H1 (cell line): ENCODE data around the gene SLC35B2. TPM values are rescaled to one million over a fixed set of nuclear protein-coding genes. Genes with fewer than 3 reads are reported as not detected.

ENCODE experiments used
- CTCF ChIA-PET: fragments of 300-600 bp; sonication (Branson Sonifier 250); formaldehyde crosslinking; loops from one replicate; lab custom pipeline; 2021; ENCODE audit not compliant: partially characterized antibody; lab: Charles Lee
- POLR2A ChIA-PET: fragments of 300-600 bp; sonication (Branson Sonifier 250); formaldehyde crosslinking; loops from one replicate; lab custom pipeline; 2021; ENCODE audit warnings: inconsistent platforms; ENCODE audit not compliant: partially characterized antibody; lab: Charles Lee
- DNase-seq, 2 experiments: peaks; one replicate each; pipeline versions ENCODE4 v3.0.0 to v3.0.0-alpha.2; 2010 to 2022; ENCODE audit warnings: low spot score in 2 of 2, low read depth in 1 of 2, mixed read lengths in 1 of 2
- FAIRE-seq: peaks from 2 replicates; lab custom pipeline; 2011; peaks lifted over from hg19 to GRCh38; lab: Jason Lieb, UNC
- H2AFZ ChIP-seq: 2 replicates; pipeline ENCODE4 v1.8.1; 2012; ENCODE audit warnings: low read length, inconsistent platforms
- H2AK5ac ChIP-seq: 2 replicates; pipeline ENCODE4 v1.6.1; 2013; ENCODE audit warnings: low read depth, low read length
- H2BK120ac ChIP-seq: replicated peaks from 2 replicates; pipeline ENCODE3; 2013; ENCODE audit warnings: low read depth, low read length, inconsistent platforms
- H2BK12ac ChIP-seq: 2 replicates; pipeline ENCODE4 v1.6.1; 2013; ENCODE audit warnings: low read depth, low read length
- H2BK15ac ChIP-seq: 2 replicates; pipeline ENCODE4 v1.6.1; 2013; ENCODE audit warnings: low read length
- H2BK20ac ChIP-seq: 2 replicates; pipeline ENCODE4 v1.6.1; 2013; ENCODE audit warnings: low read length
- H2BK5ac ChIP-seq: 2 replicates; pipeline ENCODE4 v1.6.1; 2013; ENCODE audit warnings: low read depth, low read length
- H3K14ac ChIP-seq: 2 replicates; pipeline ENCODE4 v1.6.1; 2013; ENCODE audit warnings: inconsistent platforms; ENCODE audit not compliant: insufficient read length
- H3K18ac ChIP-seq: 2 replicates; pipeline ENCODE4 v1.6.1; 2013; ENCODE audit warnings: low read length; ENCODE audit errors: extremely low read depth
- H3K23ac ChIP-seq: 2 replicates; pipeline ENCODE4 v1.6.1; 2013; ENCODE audit warnings: inconsistent platforms; ENCODE audit not compliant: insufficient read length
- H3K23me2 ChIP-seq: 2 replicates; pipeline ENCODE4 v1.6.1; 2013; ENCODE audit warnings: low read depth, low read length
- H3K27ac ChIP-seq: 2 replicates; pipeline ENCODE4 v1.6.1; 2011; ENCODE audit warnings: low read depth, low read length, inconsistent platforms
- H3K27me3 ChIP-seq, 4 experiments: replicated peaks in 1 of 4; 1 replicate in 1 of 4; 2 replicates in 3 of 4; pipeline versions ENCODE4 v1.6.1 to v1.8.1; 2011 to 2013; ENCODE audit warnings: low read length in 3 of 4, mild to moderate bottlenecking in 3 of 4, inconsistent platforms in 2 of 4, mixed read lengths in 2 of 4, moderate library complexity in 1 of 4; ENCODE audit not compliant: control insufficient read depth in 3 of 4, insufficient read depth in 3 of 4; ENCODE audit errors: extremely low read depth in 1 of 4
- H3K36me3 ChIP-seq, 4 experiments: 2 replicates each; pipeline versions ENCODE4 v1.6.1 to v1.8.1; 2011 to 2013; ENCODE audit warnings: mild to moderate bottlenecking in 4 of 4, low read length in 3 of 4, moderate library complexity in 2 of 4, control low read depth in 1 of 4, inconsistent platforms in 1 of 4; ENCODE audit not compliant: insufficient read depth in 4 of 4, control insufficient read depth in 2 of 4
- H3K4ac ChIP-seq: replicated peaks from 2 replicates; pipeline ENCODE3; 2013; ENCODE audit warnings: low read length, low read depth, mixed read lengths, inconsistent platforms; ENCODE audit not compliant: insufficient read length
- H3K4me1 ChIP-seq, 4 experiments: replicated peaks in 1 of 4; 1 replicate in 1 of 4; 2 replicates in 3 of 4; pipeline versions ENCODE4 v1.6.1 to v1.8.1; 2011 to 2013; ENCODE audit warnings: low read length in 3 of 4, inconsistent platforms in 2 of 4, mixed read lengths in 1 of 4; ENCODE audit not compliant: insufficient read depth in 4 of 4, control insufficient read depth in 3 of 4
- H3K4me2 ChIP-seq, 2 experiments: 2 replicates each; pipeline versions ENCODE4 v1.6.1 to v1.8.1; 2011 to 2013; ENCODE audit warnings: low read depth in 2 of 2, low read length in 2 of 2, control low read depth in 1 of 2, inconsistent platforms in 1 of 2, mild to moderate bottlenecking in 1 of 2; ENCODE audit not compliant: insufficient read depth in 1 of 2
- H3K4me3 ChIP-seq, 4 experiments: fragments of 200-600, 300-600 bp in 1 of 4; sonication (generic), shearing (Covaris generic), sonication (Bioruptor Twin) in 1 of 4; 2 replicates each; pipeline versions ENCODE4 v1.5.1 to v1.8.1; 2011 to 2016; ENCODE audit warnings: low read length in 4 of 4, low read depth in 3 of 4, control low read depth in 2 of 4, inconsistent platforms in 2 of 4, mild to moderate bottlenecking in 2 of 4, mixed read lengths in 1 of 4, moderate library complexity in 1 of 4; ENCODE audit not compliant: insufficient read depth in 2 of 4; ENCODE audit errors: extremely low read depth in 1 of 4
- H3K56ac ChIP-seq: replicated peaks from 2 replicates; pipeline ENCODE3; 2013; ENCODE audit warnings: low read depth, mild to moderate bottlenecking, mixed read lengths, low read length, inconsistent platforms; ENCODE audit not compliant: insufficient read length
- H3K79me1 ChIP-seq: 2 replicates; pipeline ENCODE4 v1.6.1; 2013; ENCODE audit warnings: low read depth, low read length, control low read depth
- H3K79me2 ChIP-seq, 2 experiments: 2 replicates each; pipeline versions ENCODE4 v1.6.1 to v1.8.1; 2012 to 2013; ENCODE audit warnings: low read length in 2 of 2, mild to moderate bottlenecking in 2 of 2, inconsistent platforms in 1 of 2; ENCODE audit not compliant: insufficient read depth in 2 of 2, control insufficient read depth in 1 of 2
- H3K9ac ChIP-seq, 4 experiments: replicated peaks in 1 of 4; 1 replicate in 1 of 4; 2 replicates in 3 of 4; pipeline versions ENCODE4 v1.6.1 to v1.8.1; 2011 to 2013; ENCODE audit warnings: low read depth in 3 of 4, low read length in 3 of 4, control low read depth in 2 of 4, mild to moderate bottlenecking in 2 of 4, moderate library complexity in 2 of 4, inconsistent platforms in 1 of 4; ENCODE audit errors: extremely low read depth in 1 of 4
- H3K9me3 ChIP-seq, 2 experiments: 2 replicates each; pipeline versions ENCODE4 v1.6.1 to v1.8.1; 2012 to 2013; ENCODE audit warnings: mild to moderate bottlenecking in 2 of 2, moderate library complexity in 2 of 2, control low read depth in 1 of 2, inconsistent platforms in 1 of 2, low read depth in 1 of 2, low read length in 1 of 2, mixed read lengths in 1 of 2; ENCODE audit not compliant: insufficient read depth in 2 of 2
- H4K20me1 ChIP-seq, 2 experiments: replicated peaks in 1 of 2; 2 replicates each; pipeline versions ENCODE3 to v1.8.1; 2011 to 2013; ENCODE audit warnings: inconsistent platforms in 2 of 2, low read length in 2 of 2, mild to moderate bottlenecking in 1 of 2; ENCODE audit not compliant: insufficient read depth in 2 of 2, control insufficient read depth in 1 of 2
- H4K5ac ChIP-seq: 2 replicates; pipeline ENCODE4 v1.6.1; 2013; ENCODE audit warnings: low read length, low read depth, mixed read lengths, inconsistent platforms; ENCODE audit not compliant: insufficient read length
- H4K8ac ChIP-seq: 2 replicates; pipeline ENCODE4 v1.8.0; 2013; ENCODE audit warnings: mild to moderate bottlenecking, moderate library complexity, low read length, inconsistent platforms; ENCODE audit not compliant: insufficient read depth; ENCODE audit errors: extremely low read depth
- H4K91ac ChIP-seq: replicated peaks from 2 replicates; pipeline ENCODE3; 2013; ENCODE audit warnings: low read length, mixed read lengths, inconsistent platforms; ENCODE audit not compliant: insufficient read length
- ASH2L ChIP-seq: fragments of 200-600, 300-600 bp; sonication (generic); IDR thresholded peaks from one replicate; pipeline ENCODE4 v1.7.1; 2017; ENCODE audit warnings: low read length
- CREB1 ChIP-seq: IDR thresholded peaks from 2 replicates; pipeline ENCODE4 v1.6.1; 2012; ENCODE audit warnings: inconsistent platforms
- EP300 ChIP-seq, 2 experiments: IDR thresholded peaks; 1 replicate in 1 of 2; 2 replicates in 1 of 2; pipeline ENCODE4 v1.6.1; 2011 to 2012; ENCODE audit warnings: low read depth in 2 of 2, low read length in 2 of 2, mild to moderate bottlenecking in 2 of 2, borderline replicate concordance in 1 of 2, inconsistent platforms in 1 of 2, moderate library complexity in 1 of 2
- JUND ChIP-seq: IDR thresholded peaks from 2 replicates; pipeline ENCODE4 v1.6.1; 2011; ENCODE audit warnings: mild to moderate bottlenecking, improper control_type of control experiment, low read length
- KDM4A ChIP-seq: IDR thresholded peaks from one replicate; pipeline ENCODE4 v1.7.1; 2012; ENCODE audit warnings: low read depth, mild to moderate bottlenecking, moderate library complexity, low read length, inconsistent platforms; ENCODE audit not compliant: severe bottlenecking
- KDM5A ChIP-seq: fragments of 200-600 bp; IDR thresholded peaks from 2 replicates; pipeline ENCODE4 v1.7.1; 2012; ENCODE audit warnings: mild to moderate bottlenecking, low read length, inconsistent platforms, mixed read lengths
- RXRA ChIP-seq: IDR thresholded peaks from 2 replicates; pipeline ENCODE4 v1.6.1; 2011; ENCODE audit warnings: low read depth, mild to moderate bottlenecking, low read length, moderate library complexity; ENCODE audit not compliant: insufficient read depth
- SIN3A ChIP-seq, 2 experiments: IDR thresholded peaks in 1 of 2; conservative IDR thresholded peaks in 1 of 2; 2 replicates each; pipeline ENCODE4 v1.6.1; 2011 to 2012; ENCODE audit warnings: low read length in 2 of 2, improper control_type of control experiment in 1 of 2, low read depth in 1 of 2, mild to moderate bottlenecking in 1 of 2
- SIRT6 ChIP-seq: IDR thresholded peaks from one replicate; pipeline ENCODE4 v1.7.1; 2012; ENCODE audit warnings: low read length, inconsistent platforms
- SIX5 ChIP-seq: IDR thresholded peaks from 2 replicates; pipeline ENCODE4 v1.6.1; 2011; ENCODE audit warnings: mild to moderate bottlenecking, low read depth, low read length
- TAF1 ChIP-seq: IDR thresholded peaks from 2 replicates; pipeline ENCODE4 v1.6.1; 2011; ENCODE audit warnings: mild to moderate bottlenecking, low read depth, low read length
- TCF12 ChIP-seq: IDR thresholded peaks from 2 replicates; pipeline ENCODE4 v1.6.1; 2011; ENCODE audit warnings: low read depth, mild to moderate bottlenecking, low read length
- TEAD4 ChIP-seq: IDR thresholded peaks from 2 replicates; pipeline ENCODE4 v1.6.1; 2012; ENCODE audit warnings: low read depth, low read length, inconsistent platforms, mixed read lengths
- WGBS, 2 experiments: shearing (Covaris generic) in 1 of 2; methylation state at CpG; one replicate each; pipeline versions ENCODE4 v1.1.6 to v1.1.7; 2013 to 2015; ENCODE audit warnings: low lambda C conversion rate in 2 of 2, mixed read lengths in 2 of 2, inconsistent platforms in 1 of 2, low coverage in 1 of 2, missing lambda C conversion rate in 1 of 2; ENCODE audit not compliant: insufficient replicate concordance in 2 of 2, insufficient coverage in 1 of 2, insufficient read length in 1 of 2; ENCODE audit errors: extremely low coverage in 1 of 2, missing lambda C conversion rate in 1 of 2; 5-methylcytosine and 5-hydroxymethylcytosine counted together
- polyA plus RNA-seq, 7 experiments: library from polyadenylated mRNA; depleted of rRNA in 3 of 7; stranded (reverse) in 5 of 7; unstranded in 2 of 7; fragments of >200 nt in 5 of 7; fragments of 200-250 nt in 2 of 7; gene quantifications; 1 replicate in 5 of 7; 2 replicates in 1 of 7; 4 replicates in 1 of 7; pipeline versions ENCODE4 v1.2.1 to v1.2.3, GENCODE V29; 2011 to 2013; ENCODE audit warnings: missing spikeins in 2 of 7, mixed read lengths in 2 of 7
- total RNA-seq: library from RNA; stranded (reverse); fragmentation: NEBNext Ultra II Directional; extraction: Animal tissue kit (Norgen Biotek cat#: 25700); gene quantifications from 2 replicates; pipeline ENCODE4 v1.2.1, GENCODE V29; 2021
- TF ChIP-seq, protein P1 (sequence below): IDR thresholded peaks from 2 replicates; pipeline ENCODE4 v1.6.1; 2012; ENCODE audit warnings: inconsistent platforms

SLC35B2 gene
- total and polyA plus RNA-seq, 2 of the 8 experiments (the other 6 are each of a cell fraction or from before 2014, with no cell fraction given), result 29.5 to 65.0 TPM

DNA sequence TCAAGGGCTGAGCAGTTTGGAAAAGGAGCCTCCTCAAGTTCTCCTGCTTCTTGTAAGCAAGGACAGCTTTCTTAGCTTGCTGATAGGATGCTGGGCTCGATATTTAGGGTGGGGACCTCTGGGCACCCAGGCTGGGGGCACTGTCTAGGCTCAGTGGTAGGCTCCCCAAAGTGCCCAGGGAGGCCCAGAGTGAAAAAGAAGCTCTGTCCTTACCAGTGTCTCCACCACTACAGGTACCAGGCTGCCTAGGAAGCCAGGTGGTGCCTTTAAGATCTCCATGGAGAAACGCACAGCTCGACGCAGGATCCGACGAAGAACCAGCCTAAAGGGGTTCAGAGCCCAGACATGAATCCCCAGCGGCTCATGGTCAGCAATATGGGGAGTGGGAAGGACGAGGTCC, 49.4 kb upstream of the SLC35B2 start:
- Histone ChIP-seq H2BK20ac (no peak overlapping the region), H4K5ac (no peak overlapping the region), H3K4me2 (no peak overlapping the region), H3K56ac (no peak overlapping the region), H3K79me1 (no peaks in the 10 kb centered on the region), H2BK5ac (no peak overlapping the region), H3K14ac (no peak overlapping the region), H4K20me1 (peaks cover 2 to 4% of the 10 kb centered on the region in 2 experiments), H2BK120ac (no peak overlapping the region), H3K23ac (no peak overlapping the region), H3K27ac (no peak overlapping the region), H2BK12ac (no peak overlapping the region), H3K27me3 (no peaks in the 10 kb centered on the region), H4K91ac (no peak overlapping the region), H3K18ac (no peak overlapping the region), H3K79me2 (peaks cover 0 to 4% of the 10 kb centered on the region in 2 experiments; a peak in 1 of 4 replicates), H3K9me3 (no peaks in the 10 kb centered on the region), H3K4me1 (peaks cover 0 to 4% (median 0%) of the 10 kb centered on the region in 4 experiments; a peak in 1 of 7 replicates), H2AFZ (no peak overlapping the region), H4K8ac (no peak overlapping the region), H2AK5ac (no peak overlapping the region), H3K36me3 (peaks cover 28 to 81% (median 72%) of the 10 kb centered on the region in 4 experiments), H3K4me3 (no peak overlapping the region), H2BK15ac (no peak overlapping the region), H3K9ac (no peak overlapping the region), H3K23me2 (no peaks in the 10 kb centered on the region), H3K4ac (no peak overlapping the region)
- ChIA-PET POLR2A (interaction anchor here (0.6 to 6.9 kb wide), 12 partner anchors 9 to 673 kb away, joined by 3 to 81 read pairs (median 7); partner anchors contain the start of genes HSP90AB1 and SLC35B2), CTCF (interaction anchor here (1.5 to 13.9 kb wide), 8 partner anchors 4 to 228 kb away, joined by 4 to 330 read pairs (median 88); partner anchors contain the start of genes AARS2, NFKBIE, SLC35B2 and TMEM151B)
- no peak for FAIRE-seq
- DNase-seq, result no peak
- 97% methylated on average over 8 of the region's 8 CpGs; no CpG with 5 or more reads in 1 of the 2 experiments for WGBS, 2 experiments
- TF ChIP-seq KDM4A (no peak), SIN3A (conservative IDR thresholded peaks at IDR 0.05 in 1 of 2, IDR thresholded peaks at IDR 0.05 in 1 of 2; ENCODE audit: low read depth in 1 of 2, low read length in 2 of 2) (no peak), CREB1 (no peak), SIX5 (no peak), RXRA (no peak), SIRT6 (no peak), TEAD4 (no peak), ASH2L (no peak), KDM5A (no peak), JUND (no peak), TAF1 (no peak), EP300 (IDR thresholded peaks at IDR 0.05; ENCODE audit: borderline replicate concordance in 1 of 2, low read depth in 2 of 2, low read length in 2 of 2) (no peak), TCF12 (no peak)
- TF ChIP-seq, protein P1, sequence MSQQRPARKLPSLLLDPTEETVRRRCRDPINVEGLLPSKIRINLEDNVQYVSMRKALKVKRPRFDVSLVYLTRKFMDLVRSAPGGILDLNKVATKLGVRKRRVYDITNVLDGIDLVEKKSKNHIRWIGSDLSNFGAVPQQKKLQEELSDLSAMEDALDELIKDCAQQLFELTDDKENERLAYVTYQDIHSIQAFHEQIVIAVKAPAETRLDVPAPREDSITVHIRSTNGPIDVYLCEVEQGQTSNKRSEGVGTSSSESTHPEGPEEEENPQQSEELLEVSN, result no peak
